Embryonic facial prominence (tissue), 1 donor: ENCODE data around the gene OPTN.

Experiments used
- DNase-seq: peaks from one replicate; pipeline ENCODE4 v3.0.0-alpha.2; 2016; ENCODE audit errors: extremely low spot score

The OPTN gene

DNA sequence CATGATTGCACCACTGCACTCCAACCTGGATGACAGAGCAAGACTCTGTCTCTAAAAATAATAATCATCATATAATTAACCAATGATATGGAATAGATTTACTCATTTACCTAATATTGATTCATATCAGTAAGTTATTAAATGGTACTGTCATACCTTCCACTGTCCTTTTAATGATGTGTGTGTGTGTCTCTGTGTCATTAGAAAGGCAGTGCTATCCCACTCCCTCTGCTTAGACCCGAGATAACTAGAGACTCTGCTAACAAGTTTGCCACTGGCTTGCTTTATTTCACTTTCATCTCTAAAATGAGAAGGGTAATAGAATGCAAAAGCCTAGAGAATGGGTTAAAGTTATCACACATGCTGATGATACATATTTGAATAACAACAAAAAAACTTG, 82.5 kb downstream of the OPTN start:
- no peak for DNase-seq

- no peak for DNase-seq
Measured at GRCh38 chr10:13183625-13184024, 83.7 kb downstream of the OPTN start.

GRCh38 chr10:13184276-13184675, 84.3 kb downstream of the OPTN start:
- no peak for DNase-seq

DNA sequence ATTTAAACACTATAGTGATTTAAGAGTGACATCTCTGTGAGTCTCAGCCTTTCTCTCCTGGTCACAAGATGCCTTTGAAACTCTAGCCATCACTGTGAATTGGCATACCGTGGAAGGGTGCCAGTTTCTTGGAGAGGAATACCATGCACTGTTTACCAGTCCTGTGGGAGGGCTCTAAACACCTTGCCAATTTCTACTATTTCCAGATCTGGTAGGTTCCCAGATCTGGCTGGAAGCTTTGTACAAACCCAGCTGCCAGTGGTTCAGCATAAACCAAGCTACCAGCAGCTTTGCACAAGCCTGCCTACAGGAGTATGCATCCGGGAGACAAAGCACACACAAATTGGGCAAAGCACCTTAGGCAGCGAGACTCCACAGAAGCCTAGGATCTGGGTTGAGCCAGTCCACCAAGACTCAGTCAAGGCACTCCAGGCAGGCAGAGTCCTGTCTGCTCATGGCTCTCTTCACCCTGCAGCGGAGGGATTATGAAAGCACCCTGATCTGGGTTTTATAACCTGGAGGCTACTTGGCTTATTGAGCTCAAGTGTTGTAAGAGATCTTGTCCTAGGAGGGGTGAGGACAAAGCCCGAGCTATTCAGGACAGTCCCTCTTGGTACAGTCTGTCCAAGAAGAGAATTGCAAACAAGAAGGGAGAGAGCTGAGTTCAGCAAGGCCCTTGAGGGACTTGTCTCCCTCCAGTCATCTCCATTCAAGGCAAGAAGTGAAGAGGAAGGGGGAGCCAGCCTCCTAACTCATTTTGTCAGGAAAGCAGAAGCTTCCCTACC, 85.0 kb downstream of the OPTN start:
- DNase-seq, result no peak

GRCh38 chr10:13187135-13187534, 87.2 kb downstream of the OPTN start:
- DNase-seq, result no peak
